HG03097 (cell line): ENCODE data around the gene ZNF653.
A peak's percentile ranks its signal among the peaks of the same experiment; 100 is the strongest.
"Not testable (repeated sequence)": the region's sequence is repeated elsewhere in the genome, so short reads cannot be mapped to it uniquely, and the experiment has no call there.

ENCODE experiments used
- ATAC-seq: cut with Tn5 transposase; IDR thresholded peaks from one replicate; pipeline ENCODE4 v1.9.1; 2021; ENCODE audit not compliant: unreplicated experiment, low FRiP score

Gene ZNF653

DNA sequence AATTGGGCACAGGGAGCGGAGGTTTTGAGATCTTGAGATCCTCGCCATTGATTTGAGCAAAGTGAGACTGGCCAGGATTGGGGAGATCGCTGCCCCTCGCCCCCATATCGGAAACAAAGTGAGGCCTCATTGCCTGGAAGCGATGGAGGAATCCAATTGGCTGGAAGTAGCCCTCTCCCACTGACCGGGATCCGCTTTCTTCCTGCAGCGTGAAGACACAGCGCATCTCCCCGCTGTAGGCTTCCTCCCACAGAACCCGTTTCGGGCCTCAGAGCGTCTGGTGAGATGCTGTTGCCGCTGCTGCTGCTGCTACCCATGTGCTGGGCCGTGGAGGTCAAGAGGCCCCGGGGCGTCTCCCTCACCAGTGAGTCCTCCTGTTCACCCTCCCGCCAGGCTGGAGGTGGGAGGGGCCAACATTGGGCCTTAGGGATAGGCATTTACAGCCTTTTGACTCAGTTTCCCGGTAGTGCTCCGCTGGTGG is 69.8 kb downstream of the ZNF653 start:
- ATAC-seq, result no peak

DNA sequence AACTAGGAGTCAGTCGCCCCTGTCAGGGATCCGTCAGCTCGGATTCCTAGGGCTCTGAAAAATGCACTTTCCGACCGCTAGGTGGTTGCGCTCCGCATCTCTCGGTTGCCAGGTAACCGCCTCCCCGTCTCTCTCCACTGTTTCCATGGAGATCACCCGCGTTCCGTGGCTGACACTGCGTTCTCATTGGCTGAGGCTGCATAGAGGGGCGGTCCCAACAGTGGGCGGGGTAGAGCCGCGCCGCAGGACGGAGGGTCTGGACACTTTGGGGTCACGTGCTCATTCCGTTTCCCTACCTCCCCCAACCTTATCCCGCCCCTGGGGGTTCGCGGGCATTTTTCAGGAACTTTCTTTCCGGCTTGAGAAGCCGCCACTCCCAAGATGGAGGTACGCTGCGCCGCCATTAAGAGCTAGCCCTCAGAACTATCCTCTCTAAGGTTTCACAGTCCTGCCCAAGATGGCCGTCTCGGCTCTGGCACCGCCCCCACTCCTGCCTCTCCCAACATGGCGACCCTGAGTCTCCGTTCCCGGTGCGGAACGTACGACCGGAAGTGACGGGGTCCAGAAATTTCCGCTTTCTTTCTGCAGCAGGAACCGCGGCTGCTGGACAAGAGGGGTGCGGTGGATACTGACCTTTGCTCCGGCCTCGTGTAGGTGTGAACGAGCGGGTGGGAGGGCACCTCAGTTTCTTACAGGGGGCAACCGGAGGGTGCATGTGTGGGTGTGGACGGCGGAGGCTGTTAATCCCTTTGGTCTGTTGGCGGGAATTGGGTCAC is 70.4 kb downstream of the ZNF653 start, which contains the start of the genes ODAD3 and PRKCSH:
ODAD3 (minus strand) TSS at position 65 of the 776 bp plus-strand sequence. CDS start 105 bp downstream, outside the sequence.
PRKCSH (plus strand) TSS at position 579 of the 776 bp plus-strand sequence. CDS start 483 bp downstream, outside the sequence.
- peak; percentile 93 for ATAC-seq

DNA sequence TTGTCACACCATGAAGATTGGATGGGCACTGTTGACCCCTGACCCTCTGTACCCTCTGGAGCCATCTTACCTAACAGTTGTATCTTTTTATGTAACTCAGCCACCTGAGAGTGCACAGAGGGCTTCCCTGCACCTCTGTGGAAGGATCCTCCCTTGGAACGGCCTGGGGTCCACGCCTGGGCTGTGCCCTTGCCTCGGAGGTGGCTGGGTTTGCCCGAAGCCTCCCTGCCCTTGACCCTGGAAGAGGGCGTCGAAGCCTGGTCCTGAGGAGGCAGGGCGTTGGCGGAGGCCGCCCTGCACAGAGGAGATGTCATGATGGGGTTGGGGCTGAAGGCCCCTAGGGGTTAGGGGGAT is 71.0 kb downstream of the ZNF653 start:
- ATAC-seq, result peak; percentile 14

DNA sequence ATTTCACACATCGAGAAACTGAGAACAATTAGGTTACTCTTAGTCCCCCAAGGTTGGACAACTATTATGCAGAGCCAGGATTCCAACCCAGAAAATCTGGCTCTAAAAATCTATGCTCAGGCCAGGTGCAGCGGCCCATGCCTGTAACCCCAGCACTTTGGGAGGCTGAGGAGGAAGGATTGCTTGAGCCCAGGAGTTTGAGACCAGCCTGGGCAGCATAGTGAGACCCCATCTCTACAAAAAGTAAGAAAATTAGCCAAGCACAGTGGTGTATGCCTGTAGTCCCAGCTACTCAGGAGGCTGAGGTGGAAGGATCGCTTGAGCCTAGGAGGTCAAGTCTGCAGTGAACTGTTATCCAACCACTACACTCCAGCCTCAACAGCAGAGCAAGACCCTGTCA is 72.1 kb downstream of the ZNF653 start:
- ATAC-seq, result not testable (repeated sequence)
